Measurements from ENCODE around the gene SIX1. TPM values are rescaled to one million over a fixed set of nuclear protein-coding genes. Genes with fewer than 3 reads are reported as not detected.

The SIX1 gene
- polyA plus RNA-seq, 2 of the 4 experiments (the other 2 are of a cell fraction): 4.4 to 7.2 TPM

DNA sequence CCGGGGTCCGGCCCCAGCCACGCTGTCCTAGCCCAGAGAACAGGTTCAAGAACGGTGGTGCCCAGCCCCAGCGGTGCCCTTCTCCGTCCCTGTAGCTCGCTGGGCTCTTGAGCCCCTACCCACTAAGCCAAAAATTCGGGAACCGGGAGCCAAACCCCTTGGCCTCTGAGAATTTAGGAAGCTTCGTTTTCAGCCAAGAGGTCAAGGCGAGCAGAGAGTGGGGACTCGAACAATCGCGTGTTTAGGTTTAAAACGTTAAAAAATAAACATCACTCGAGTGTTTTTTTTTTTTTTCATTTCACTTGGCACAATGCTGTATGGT is 6.2 kb downstream of the SIX1 start (continued):
- TF ChIP-seq, protein P1, sequence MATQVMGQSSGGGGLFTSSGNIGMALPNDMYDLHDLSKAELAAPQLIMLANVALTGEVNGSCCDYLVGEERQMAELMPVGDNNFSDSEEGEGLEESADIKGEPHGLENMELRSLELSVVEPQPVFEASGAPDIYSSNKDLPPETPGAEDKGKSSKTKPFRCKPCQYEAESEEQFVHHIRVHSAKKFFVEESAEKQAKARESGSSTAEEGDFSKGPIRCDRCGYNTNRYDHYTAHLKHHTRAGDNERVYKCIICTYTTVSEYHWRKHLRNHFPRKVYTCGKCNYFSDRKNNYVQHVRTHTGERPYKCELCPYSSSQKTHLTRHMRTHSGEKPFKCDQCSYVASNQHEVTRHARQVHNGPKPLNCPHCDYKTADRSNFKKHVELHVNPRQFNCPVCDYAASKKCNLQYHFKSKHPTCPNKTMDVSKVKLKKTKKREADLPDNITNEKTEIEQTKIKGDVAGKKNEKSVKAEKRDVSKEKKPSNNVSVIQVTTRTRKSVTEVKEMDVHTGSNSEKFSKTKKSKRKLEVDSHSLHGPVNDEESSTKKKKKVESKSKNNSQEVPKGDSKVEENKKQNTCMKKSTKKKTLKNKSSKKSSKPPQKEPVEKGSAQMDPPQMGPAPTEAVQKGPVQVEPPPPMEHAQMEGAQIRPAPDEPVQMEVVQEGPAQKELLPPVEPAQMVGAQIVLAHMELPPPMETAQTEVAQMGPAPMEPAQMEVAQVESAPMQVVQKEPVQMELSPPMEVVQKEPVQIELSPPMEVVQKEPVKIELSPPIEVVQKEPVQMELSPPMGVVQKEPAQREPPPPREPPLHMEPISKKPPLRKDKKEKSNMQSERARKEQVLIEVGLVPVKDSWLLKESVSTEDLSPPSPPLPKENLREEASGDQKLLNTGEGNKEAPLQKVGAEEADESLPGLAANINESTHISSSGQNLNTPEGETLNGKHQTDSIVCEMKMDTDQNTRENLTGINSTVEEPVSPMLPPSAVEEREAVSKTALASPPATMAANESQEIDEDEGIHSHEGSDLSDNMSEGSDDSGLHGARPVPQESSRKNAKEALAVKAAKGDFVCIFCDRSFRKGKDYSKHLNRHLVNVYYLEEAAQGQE (IDR thresholded peaks at IDR 0.05): no peak
- TF ChIP-seq TP53 (CRISPR knock-in tag; IDR thresholded peaks at IDR 0.05) (no peak), RNF2 (IDR thresholded peaks at IDR 0.05; ENCODE audit: borderline replicate concordance, low read depth) (no peak), TFCP2L1 (CRISPR knock-in tag; IDR thresholded peaks at IDR 0.05) (no peak), RCOR1 (IDR thresholded peaks at IDR 0.05; ENCODE audit: low read depth, low read length) (no peak), HOXB13 (CRISPR knock-in tag; IDR thresholded peaks at IDR 0.05; ENCODE audit: low read depth) (no peak), ZSCAN20 (CRISPR knock-in tag; IDR thresholded peaks at IDR 0.05) (no peak), GATA3 (IDR thresholded peaks at IDR 0.05; ENCODE audit: borderline replicate concordance) (no peak), MAFK (IDR thresholded peaks at IDR 0.05; ENCODE audit: partially characterized antibody) (no peak), ZC3H11A (IDR thresholded peaks at IDR 0.05) (no peak)
- TF ChIP-seq, protein P2, sequence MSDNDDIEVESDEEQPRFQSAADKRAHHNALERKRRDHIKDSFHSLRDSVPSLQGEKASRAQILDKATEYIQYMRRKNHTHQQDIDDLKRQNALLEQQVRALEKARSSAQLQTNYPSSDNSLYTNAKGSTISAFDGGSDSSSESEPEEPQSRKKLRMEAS (IDR thresholded peaks at IDR 0.05): no peak

DNA sequence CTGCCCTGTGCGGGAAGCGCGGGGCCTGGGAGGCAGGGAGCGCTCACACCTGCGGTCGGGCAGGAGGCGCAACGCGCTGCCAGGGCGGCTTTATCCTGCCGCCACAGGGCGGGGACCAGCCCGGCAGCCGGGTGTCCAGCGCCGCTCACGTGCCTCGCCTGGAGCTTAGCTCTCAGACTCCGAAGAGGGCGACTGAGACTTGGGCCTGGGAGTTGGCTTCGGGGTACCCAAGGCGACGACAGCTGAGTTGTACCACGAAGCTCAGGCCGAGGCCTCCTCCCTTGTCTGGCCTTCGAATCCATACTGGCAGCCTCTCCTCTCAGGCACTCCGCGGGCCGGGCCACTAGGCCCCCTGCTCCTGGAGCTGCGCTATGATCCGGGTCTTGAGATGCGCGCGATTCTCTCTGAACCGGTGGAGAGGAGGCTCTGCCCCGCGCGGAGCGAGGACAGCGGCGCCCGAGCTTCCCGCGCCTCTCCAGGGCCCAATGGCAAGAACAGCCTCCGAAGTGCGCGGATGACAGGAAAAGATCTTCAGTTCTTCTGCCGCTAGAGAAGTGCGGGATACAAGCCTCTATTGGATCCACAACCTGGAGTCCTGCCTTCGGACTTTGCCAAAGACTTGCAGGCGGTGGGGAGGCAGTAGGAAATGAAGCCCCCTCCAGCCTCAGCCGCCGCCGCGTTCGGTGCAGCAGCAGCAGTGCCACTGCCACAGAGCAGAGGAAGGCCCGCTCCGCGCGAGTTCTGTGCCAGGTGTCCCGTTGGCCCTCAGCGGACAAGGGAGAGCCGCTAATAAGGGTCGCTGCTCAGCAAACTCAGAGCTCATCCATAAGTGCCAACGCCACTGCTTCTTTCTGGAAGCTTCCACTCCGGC is 6.8 kb downstream of the SIX1 start:
- WGBS (ENCODE audit: missing lambda C conversion rate): 96% methylated on average over 65 of the region's 66 CpGs
- H3K4me3 ChIP-seq: no peak overlapping the region
- DNase-seq (ENCODE audit: low read depth in 1 of 2, low spot score in 1 of 2) (no peak), FAIRE-seq (no peak), ATAC-seq (no peak)
- H3K27ac ChIP-seq: no peak overlapping the region
- no peaks in the 10 kb centered on the region for H3K9me3 ChIP-seq
- ChIA-PET POLR2A (no interaction called here), CTCF (interaction anchor here (0.6 to 2.9 kb wide), 5 partner anchors 15 to 610 kb away, joined by 3 to 16 read pairs (median 6); no protein-coding TSS in a partner anchor)
- TF ChIP-seq RAD21 (conservative IDR thresholded peaks at IDR 0.05 in 1 of 2, IDR thresholded peaks at IDR 0.05 in 1 of 2): no peak
- TF ChIP-seq ZC3H11A (IDR thresholded peaks at IDR 0.05): no peak
- TF ChIP-seq, protein P3, sequence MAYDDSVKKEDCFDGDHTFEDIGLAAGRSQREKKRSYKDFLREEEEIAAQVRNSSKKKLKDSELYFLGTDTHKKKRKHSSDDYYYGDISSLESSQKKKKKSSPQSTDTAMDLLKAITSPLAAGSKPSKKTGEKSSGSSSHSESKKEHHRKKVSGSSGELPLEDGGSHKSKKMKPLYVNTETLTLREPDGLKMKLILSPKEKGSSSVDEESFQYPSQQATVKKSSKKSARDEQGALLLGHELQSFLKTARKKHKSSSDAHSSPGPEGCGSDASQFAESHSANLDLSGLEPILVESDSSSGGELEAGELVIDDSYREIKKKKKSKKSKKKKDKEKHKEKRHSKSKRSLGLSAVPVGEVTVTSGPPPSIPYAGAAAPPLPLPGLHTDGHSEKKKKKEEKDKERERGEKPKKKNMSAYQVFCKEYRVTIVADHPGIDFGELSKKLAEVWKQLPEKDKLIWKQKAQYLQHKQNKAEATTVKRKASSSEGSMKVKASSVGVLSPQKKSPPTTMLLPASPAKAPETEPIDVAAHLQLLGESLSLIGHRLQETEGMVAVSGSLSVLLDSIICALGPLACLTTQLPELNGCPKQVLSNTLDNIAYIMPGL (CRISPR knock-in tag; IDR thresholded peaks at IDR 0.05; ENCODE audit: borderline replicate concordance): no peak
- TF ChIP-seq EP300 (IDR thresholded peaks at IDR 0.05): no peak
- TF ChIP-seq, protein P4, sequence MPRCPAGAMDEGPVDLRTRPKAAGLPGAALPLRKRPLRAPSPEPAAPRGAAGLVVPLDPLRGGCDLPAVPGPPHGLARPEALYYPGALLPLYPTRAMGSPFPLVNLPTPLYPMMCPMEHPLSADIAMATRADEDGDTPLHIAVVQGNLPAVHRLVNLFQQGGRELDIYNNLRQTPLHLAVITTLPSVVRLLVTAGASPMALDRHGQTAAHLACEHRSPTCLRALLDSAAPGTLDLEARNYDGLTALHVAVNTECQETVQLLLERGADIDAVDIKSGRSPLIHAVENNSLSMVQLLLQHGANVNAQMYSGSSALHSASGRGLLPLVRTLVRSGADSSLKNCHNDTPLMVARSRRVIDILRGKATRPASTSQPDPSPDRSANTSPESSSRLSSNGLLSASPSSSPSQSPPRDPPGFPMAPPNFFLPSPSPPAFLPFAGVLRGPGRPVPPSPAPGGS (IDR thresholded peaks at IDR 0.05): no peak
- TF ChIP-seq CHD4 (IDR thresholded peaks at IDR 0.05; ENCODE audit: borderline replicate concordance): no peak
- TF ChIP-seq ZSCAN20 (CRISPR knock-in tag; IDR thresholded peaks at IDR 0.05): no peak
- TF ChIP-seq HOXA7 (CRISPR knock-in tag; IDR thresholded peaks at IDR 0.05): no peak
- peaks cover 15% of the 10 kb centered on the region; the same call in 1 of the 3 replicates for H3K4me1 ChIP-seq
- H3K4me2 ChIP-seq: no peak overlapping the region

All from A549 (cell line).